ENCODE data around the gene MKRN3.
A peak's percentile ranks its signal among the peaks of the same experiment; 100 is the strongest.

MKRN3 gene

DNA sequence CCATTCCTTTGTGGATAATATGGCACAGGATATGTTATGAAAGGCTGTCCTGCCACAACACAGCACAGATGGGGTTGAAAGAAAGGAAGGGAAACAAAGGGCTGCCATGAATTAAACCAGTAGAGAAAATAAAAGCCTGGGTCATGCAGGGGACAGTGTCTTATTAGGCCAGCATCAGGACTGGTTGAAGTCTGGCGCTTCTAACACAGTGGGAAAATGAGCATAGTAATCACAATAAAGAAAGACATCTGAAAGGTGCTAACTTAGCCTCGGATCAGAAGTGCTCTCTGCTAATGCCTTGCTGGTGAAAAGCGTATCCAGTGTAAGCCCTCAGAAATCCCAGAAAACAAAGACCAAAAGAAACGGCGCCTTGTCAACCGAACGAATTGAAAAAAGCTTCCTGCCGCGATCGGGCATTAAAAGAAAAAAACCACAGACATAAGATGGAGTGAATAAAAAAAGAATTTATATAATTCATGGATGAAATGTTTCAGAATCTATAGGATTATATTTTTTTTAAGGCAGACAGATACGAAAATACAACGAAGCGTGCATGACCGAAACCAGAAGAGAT, 566 bp upstream of the MKRN3 start:
- H4K91ac ChIP-seq (ENCODE audit: low read depth, low read length), result no peak overlapping the region
- no peak overlapping the region for H3K23ac ChIP-seq (ENCODE audit: low read length)
- H2BK12ac ChIP-seq (ENCODE audit: low read length), result no peak overlapping the region
- H3K9me3 ChIP-seq (ENCODE audit: insufficient read depth, low read depth, low read length), result peaks cover 19% of the 10 kb centered on the region
- H2AFZ ChIP-seq (ENCODE audit: insufficient read depth, low read length, poor library complexity), result no peak overlapping the region
- no peak overlapping the region for H3K14ac ChIP-seq (ENCODE audit: low read length)
- H2BK120ac ChIP-seq (ENCODE audit: insufficient read depth, low read length, poor library complexity), result no peak overlapping the region
- WGBS (ENCODE audit: extremely low coverage, insufficient coverage, insufficient read length), result no CpG with 5 or more reads among the region's 14 CpGs
- DNase-seq, result peak in 1 of 2 donors; percentile 9
- H3K36me3 ChIP-seq (ENCODE audit: control insufficient read depth in 1 of 2, insufficient read depth in 2 of 2, low read length in 2 of 2), result no peaks in the 10 kb centered on the region
- H3K27me3 ChIP-seq (ENCODE audit: insufficient read depth, low read length), result no peaks in the 10 kb centered on the region
- no peak overlapping the region for H3K9ac ChIP-seq (ENCODE audit: low read length)
- no peak overlapping the region for H2AK5ac ChIP-seq (ENCODE audit: low read length)
- no peak overlapping the region for H3K4me3 ChIP-seq (ENCODE audit: low read depth, low read length)
- no peak overlapping the region for H3K4ac ChIP-seq (ENCODE audit: low read depth, low read length)
- no peaks in the 10 kb centered on the region for H3K79me1 ChIP-seq (ENCODE audit: low read length)
- no peaks in the 10 kb centered on the region for H3K79me2 ChIP-seq (ENCODE audit: control insufficient read depth, insufficient read depth, low read length, poor library complexity)
- H3K18ac ChIP-seq (ENCODE audit: low read length), result no peak overlapping the region
- no peak overlapping the region for H4K12ac ChIP-seq (ENCODE audit: low read depth, low read length)
- H3K4me2 ChIP-seq (ENCODE audit: low read length), result no peak overlapping the region
- no peaks in the 10 kb centered on the region for H3K4me1 ChIP-seq (ENCODE audit: control insufficient read depth in 1 of 2, insufficient read depth in 2 of 2, low read length in 2 of 2)
- no peak overlapping the region for H3K27ac ChIP-seq (ENCODE audit: low read depth, low read length)
- no peak overlapping the region for H2BK5ac ChIP-seq (ENCODE audit: low read depth, low read length, poor library complexity)
- no peak overlapping the region for H4K8ac ChIP-seq (ENCODE audit: low read depth, low read length)

DNA sequence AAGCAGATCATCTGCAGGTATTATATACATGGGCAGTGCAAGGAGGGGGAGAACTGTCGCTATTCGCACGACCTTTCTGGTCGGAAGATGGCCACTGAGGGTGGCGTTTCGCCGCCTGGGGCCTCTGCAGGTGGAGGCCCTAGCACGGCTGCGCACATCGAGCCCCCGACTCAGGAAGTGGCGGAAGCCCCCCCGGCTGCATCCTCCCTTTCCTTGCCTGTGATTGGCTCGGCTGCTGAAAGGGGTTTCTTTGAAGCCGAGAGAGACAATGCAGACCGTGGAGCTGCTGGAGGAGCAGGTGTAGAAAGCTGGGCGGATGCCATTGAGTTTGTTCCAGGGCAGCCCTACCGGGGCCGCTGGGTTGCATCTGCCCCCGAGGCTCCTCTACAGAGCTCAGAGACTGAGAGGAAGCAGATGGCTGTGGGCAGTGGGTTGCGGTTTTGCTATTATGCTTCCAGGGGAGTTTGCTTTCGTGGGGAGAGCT, 639 bp downstream of the MKRN3 start:
- Histone ChIP-seq H3K23ac (ENCODE audit: low read length) (no peak overlapping the region), H3K79me2 (ENCODE audit: control insufficient read depth, insufficient read depth, low read length, poor library complexity) (no peaks in the 10 kb centered on the region), H3K9me3 (ENCODE audit: insufficient read depth, low read depth, low read length) (peaks cover 19% of the 10 kb centered on the region), H3K4me2 (ENCODE audit: low read length) (no peak overlapping the region), H3K9ac (ENCODE audit: low read length) (no peak overlapping the region), H3K18ac (ENCODE audit: low read length) (no peak overlapping the region), H4K12ac (ENCODE audit: low read depth, low read length) (no peak overlapping the region), H4K8ac (ENCODE audit: low read depth, low read length) (no peak overlapping the region), H4K91ac (ENCODE audit: low read depth, low read length) (no peak overlapping the region), H3K27me3 (ENCODE audit: insufficient read depth, low read length) (no peaks in the 10 kb centered on the region), H3K36me3 (ENCODE audit: control insufficient read depth in 1 of 2, insufficient read depth in 2 of 2, low read length in 2 of 2) (no peaks in the 10 kb centered on the region), H3K4ac (ENCODE audit: low read depth, low read length) (no peak overlapping the region), H3K27ac (ENCODE audit: low read depth, low read length) (no peak overlapping the region), H2BK12ac (ENCODE audit: low read length) (no peak overlapping the region), H2BK120ac (ENCODE audit: insufficient read depth, low read length, poor library complexity) (no peak overlapping the region), H2AK5ac (ENCODE audit: low read length) (no peak overlapping the region), H3K14ac (ENCODE audit: low read length) (no peak overlapping the region), H3K4me3 (ENCODE audit: low read depth, low read length) (no peak overlapping the region), H3K79me1 (ENCODE audit: low read length) (no peaks in the 10 kb centered on the region), H2AFZ (ENCODE audit: insufficient read depth, low read length, poor library complexity) (no peak overlapping the region), H3K4me1 (ENCODE audit: control insufficient read depth in 1 of 2, insufficient read depth in 2 of 2, low read length in 2 of 2) (no peaks in the 10 kb centered on the region), H2BK5ac (ENCODE audit: low read depth, low read length, poor library complexity) (no peak overlapping the region)
- peak; percentile 29 to 32 for DNase-seq
- no CpG with 5 or more reads among the region's 22 CpGs for WGBS (ENCODE audit: extremely low coverage, insufficient coverage, insufficient read length)

DNA sequence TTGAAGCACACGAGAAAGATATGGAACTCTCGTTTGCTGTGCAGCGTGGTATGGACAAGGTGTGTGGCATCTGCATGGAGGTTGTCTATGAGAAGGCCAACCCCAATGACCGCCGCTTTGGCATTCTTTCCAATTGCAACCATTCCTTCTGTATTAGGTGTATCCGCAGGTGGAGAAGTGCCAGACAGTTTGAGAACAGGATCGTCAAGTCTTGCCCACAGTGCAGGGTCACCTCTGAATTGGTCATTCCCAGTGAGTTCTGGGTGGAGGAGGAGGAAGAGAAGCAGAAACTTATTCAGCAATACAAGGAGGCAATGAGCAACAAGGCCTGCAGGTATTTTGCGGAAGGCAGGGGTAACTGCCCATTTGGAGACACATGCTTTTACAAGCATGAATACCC, 1.2 kb downstream of the MKRN3 start:
- H3K4ac ChIP-seq (ENCODE audit: low read depth, low read length), result no peak overlapping the region
- no peak overlapping the region for H3K23ac ChIP-seq (ENCODE audit: low read length)
- H3K27ac ChIP-seq (ENCODE audit: low read depth, low read length), result no peak overlapping the region
- H3K9ac ChIP-seq (ENCODE audit: low read length), result no peak overlapping the region
- H2BK12ac ChIP-seq (ENCODE audit: low read length), result no peak overlapping the region
- no peaks in the 10 kb centered on the region for H3K4me1 ChIP-seq (ENCODE audit: control insufficient read depth in 1 of 2, insufficient read depth in 2 of 2, low read length in 2 of 2)
- H3K79me1 ChIP-seq (ENCODE audit: low read length), result no peaks in the 10 kb centered on the region
- no peak overlapping the region for H2BK5ac ChIP-seq (ENCODE audit: low read depth, low read length, poor library complexity)
- H2AK5ac ChIP-seq (ENCODE audit: low read length), result no peak overlapping the region
- no peaks in the 10 kb centered on the region for H3K36me3 ChIP-seq (ENCODE audit: control insufficient read depth in 1 of 2, insufficient read depth in 2 of 2, low read length in 2 of 2)
- H2AFZ ChIP-seq (ENCODE audit: insufficient read depth, low read length, poor library complexity), result no peak overlapping the region
- WGBS (ENCODE audit: extremely low coverage, insufficient coverage, insufficient read length), result no CpG with 5 or more reads among the region's 8 CpGs
- H3K4me2 ChIP-seq (ENCODE audit: low read length), result no peak overlapping the region
- no peak overlapping the region for H4K91ac ChIP-seq (ENCODE audit: low read depth, low read length)
- no peak overlapping the region for H4K12ac ChIP-seq (ENCODE audit: low read depth, low read length)
- H3K18ac ChIP-seq (ENCODE audit: low read length), result no peak overlapping the region
- H4K8ac ChIP-seq (ENCODE audit: low read depth, low read length), result no peak overlapping the region
- H3K14ac ChIP-seq (ENCODE audit: low read length), result no peak overlapping the region
- peaks cover 19% of the 10 kb centered on the region for H3K9me3 ChIP-seq (ENCODE audit: insufficient read depth, low read depth, low read length)
- no peaks in the 10 kb centered on the region for H3K79me2 ChIP-seq (ENCODE audit: control insufficient read depth, insufficient read depth, low read length, poor library complexity)
- DNase-seq, result peak; percentile 85 to 90
- H3K27me3 ChIP-seq (ENCODE audit: insufficient read depth, low read length), result no peaks in the 10 kb centered on the region
- no peak overlapping the region for H2BK120ac ChIP-seq (ENCODE audit: insufficient read depth, low read length, poor library complexity)
- no peak overlapping the region for H3K4me3 ChIP-seq (ENCODE audit: low read depth, low read length)

DNA sequence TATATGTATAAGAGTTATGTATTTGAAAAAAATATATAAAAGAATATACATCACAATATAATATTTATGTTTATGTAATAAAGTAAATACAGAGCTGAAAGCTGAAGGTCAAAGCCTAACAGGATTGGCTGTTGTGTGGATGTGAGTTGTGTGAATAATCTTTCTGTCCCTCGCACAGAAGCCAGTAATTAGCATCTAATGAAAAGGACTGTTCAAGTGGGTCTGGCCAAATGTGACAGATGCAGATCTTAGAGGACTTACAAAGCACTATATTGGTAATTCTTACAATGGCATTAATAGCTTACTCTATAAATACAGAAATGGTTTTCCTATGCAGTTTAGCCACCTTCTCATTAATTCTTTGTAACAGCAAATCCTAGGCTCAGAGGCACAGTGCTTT, 2.4 kb downstream of the MKRN3 start:
- H3K79me2 ChIP-seq (ENCODE audit: control insufficient read depth, insufficient read depth, low read length, poor library complexity), result no peaks in the 10 kb centered on the region
- no peak overlapping the region for H2BK120ac ChIP-seq (ENCODE audit: insufficient read depth, low read length, poor library complexity)
- no peaks in the 10 kb centered on the region for H3K36me3 ChIP-seq (ENCODE audit: control insufficient read depth in 1 of 2, insufficient read depth in 2 of 2, low read length in 2 of 2)
- no peak overlapping the region for H3K4me2 ChIP-seq (ENCODE audit: low read length)
- no CpG with 5 or more reads among the region's 1 CpG for WGBS (ENCODE audit: extremely low coverage, insufficient coverage, insufficient read length)
- no peaks in the 10 kb centered on the region for H3K4me1 ChIP-seq (ENCODE audit: control insufficient read depth in 1 of 2, insufficient read depth in 2 of 2, low read length in 2 of 2)
- no peak overlapping the region for H3K14ac ChIP-seq (ENCODE audit: low read length)
- H2AFZ ChIP-seq (ENCODE audit: insufficient read depth, low read length, poor library complexity), result no peak overlapping the region
- H3K27me3 ChIP-seq (ENCODE audit: insufficient read depth, low read length), result no peaks in the 10 kb centered on the region
- H4K91ac ChIP-seq (ENCODE audit: low read depth, low read length), result no peak overlapping the region
- no peak overlapping the region for H2BK5ac ChIP-seq (ENCODE audit: low read depth, low read length, poor library complexity)
- no peak overlapping the region for H3K23ac ChIP-seq (ENCODE audit: low read length)
- H2AK5ac ChIP-seq (ENCODE audit: low read length), result no peak overlapping the region
- no peaks in the 10 kb centered on the region for H3K79me1 ChIP-seq (ENCODE audit: low read length)
- H3K27ac ChIP-seq (ENCODE audit: low read depth, low read length), result no peak overlapping the region
- H3K9ac ChIP-seq (ENCODE audit: low read length), result no peak overlapping the region
- no peak overlapping the region for H4K8ac ChIP-seq (ENCODE audit: low read depth, low read length)
- no peak overlapping the region for H3K4me3 ChIP-seq (ENCODE audit: low read depth, low read length)
- H3K9me3 ChIP-seq (ENCODE audit: insufficient read depth, low read depth, low read length), result peaks cover 17% of the 10 kb centered on the region
- no peak overlapping the region for H3K18ac ChIP-seq (ENCODE audit: low read length)
- no peak overlapping the region for H4K12ac ChIP-seq (ENCODE audit: low read depth, low read length)
- DNase-seq, result no peak
- no peak overlapping the region for H2BK12ac ChIP-seq (ENCODE audit: low read length)
- no peak overlapping the region for H3K4ac ChIP-seq (ENCODE audit: low read depth, low read length)
